SK-N-SH treated with all-trans-retinoic acid at 6 μM for 48 hours (cell line): ENCODE data around the gene BPI.

Experiments
- ARNTL ChIP-seq: fragments of 450-650 bp; formaldehyde crosslinking; IDR thresholded peaks from 2 replicates; pipeline ENCODE4 v1.5.0; 2020; ENCODE audit warnings: low read depth, mild to moderate bottlenecking, moderate library complexity, borderline replicate concordance
- OSR1 ChIP-seq: fragments of 250-450 bp; sonication (Bioruptor Pico); IDR thresholded peaks from 2 replicates; pipeline ENCODE4 v1.8.0; 2022; ENCODE audit warnings: moderate library complexity, mild to moderate bottlenecking, inconsistent platforms
- SNAI2 ChIP-seq: fragments of 250-450 bp; sonication (Bioruptor Pico); IDR thresholded peaks from 2 replicates; pipeline ENCODE4 v1.5.0; 2020; ENCODE audit warnings: mild to moderate bottlenecking, moderate library complexity
- TCF4 ChIP-seq: fragments of 250-450 bp; sonication (Bioruptor Pico); IDR thresholded peaks from 2 replicates; pipeline ENCODE4 v1.8.0; 2021; ENCODE audit warnings: mild to moderate bottlenecking, moderate library complexity, borderline replicate concordance
- ZFP3 ChIP-seq: fragments of 250-450 bp; sonication (Bioruptor Pico); IDR thresholded peaks from 2 replicates; pipeline ENCODE4 v1.5.0; 2020; ENCODE audit warnings: mild to moderate bottlenecking, moderate library complexity
- ZFP30 ChIP-seq: fragments of 450-650 bp; formaldehyde crosslinking; IDR thresholded peaks from 2 replicates; pipeline ENCODE4 v1.5.0; 2022; ENCODE audit warnings: mild to moderate bottlenecking, moderate library complexity
- ZNF565 ChIP-seq: fragments of 450-650 bp; formaldehyde crosslinking; conservative IDR thresholded peaks from 2 replicates; pipeline ENCODE4 v1.5.0; 2020; ENCODE audit warnings: low read depth, mild to moderate bottlenecking, moderate library complexity
- ZNF8 ChIP-seq: fragments of 450-650 bp; formaldehyde crosslinking; IDR thresholded peaks from 2 replicates; pipeline ENCODE4 v1.5.0; 2020; ENCODE audit warnings: mild to moderate bottlenecking, moderate library complexity
- TF ChIP-seq, protein P1 (sequence below): fragments of 250-450 bp; sonication (Bioruptor Pico); IDR thresholded peaks from 2 replicates; pipeline ENCODE4 v1.5.1; 2020; ENCODE audit warnings: low read depth, mild to moderate bottlenecking, moderate library complexity
- TF ChIP-seq, protein P2 (sequence below): fragments of 250-450 bp; sonication (Bioruptor Pico); IDR thresholded peaks from 2 replicates; pipeline ENCODE4 v1.8.0; 2020; ENCODE audit warnings: mild to moderate bottlenecking, moderate library complexity, borderline replicate concordance
- TF ChIP-seq, protein P3 (sequence below): fragments of 250-450 bp; sonication (Bioruptor Pico); IDR thresholded peaks from 2 replicates; pipeline ENCODE4 v1.5.1; 2021; ENCODE audit warnings: mild to moderate bottlenecking, moderate library complexity

DNA sequence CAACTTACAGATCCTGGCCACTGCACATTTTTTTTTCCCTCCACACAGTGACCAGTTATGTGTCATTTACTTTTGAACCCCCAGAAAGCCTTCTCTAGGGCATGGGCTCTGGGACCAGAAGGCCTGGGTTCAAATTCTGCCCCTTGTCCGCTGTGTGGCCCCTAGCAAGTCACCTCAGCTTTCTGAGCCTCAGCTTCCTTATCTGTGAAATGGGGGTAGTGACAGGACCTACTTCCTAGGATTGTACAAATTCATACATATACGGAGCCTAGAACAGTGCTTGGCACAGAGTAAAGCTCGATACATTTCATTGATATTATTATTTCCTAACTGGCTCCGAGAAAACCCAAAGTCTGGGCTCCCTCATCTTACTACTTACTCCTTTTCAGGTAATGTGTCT lies 1.6 kb downstream of the BPI start:
- TF ChIP-seq ZNF565 (no peak), ZFP30 (CRISPR knock-in tag) (no peak), ZFP3 (no peak), SNAI2 (CRISPR knock-in tag) (no peak), OSR1 (CRISPR knock-in tag) (no peak), ZNF8 (CRISPR knock-in tag) (no peak), TCF4 (CRISPR knock-in tag) (no peak), ARNTL (CRISPR knock-in tag) (no peak)
- TF ChIP-seq, protein P1, sequence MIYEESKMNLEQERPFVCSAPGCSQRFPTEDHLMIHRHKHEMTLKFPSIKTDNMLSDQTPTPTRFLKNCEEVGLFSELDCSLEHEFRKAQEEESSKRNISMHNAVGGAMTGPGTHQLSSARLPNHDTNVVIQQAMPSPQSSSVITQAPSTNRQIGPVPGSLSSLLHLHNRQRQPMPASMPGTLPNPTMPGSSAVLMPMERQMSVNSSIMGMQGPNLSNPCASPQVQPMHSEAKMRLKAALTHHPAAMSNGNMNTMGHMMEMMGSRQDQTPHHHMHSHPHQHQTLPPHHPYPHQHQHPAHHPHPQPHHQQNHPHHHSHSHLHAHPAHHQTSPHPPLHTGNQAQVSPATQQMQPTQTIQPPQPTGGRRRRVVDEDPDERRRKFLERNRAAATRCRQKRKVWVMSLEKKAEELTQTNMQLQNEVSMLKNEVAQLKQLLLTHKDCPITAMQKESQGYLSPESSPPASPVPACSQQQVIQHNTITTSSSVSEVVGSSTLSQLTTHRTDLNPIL = no peak
- TF ChIP-seq, protein P2, sequence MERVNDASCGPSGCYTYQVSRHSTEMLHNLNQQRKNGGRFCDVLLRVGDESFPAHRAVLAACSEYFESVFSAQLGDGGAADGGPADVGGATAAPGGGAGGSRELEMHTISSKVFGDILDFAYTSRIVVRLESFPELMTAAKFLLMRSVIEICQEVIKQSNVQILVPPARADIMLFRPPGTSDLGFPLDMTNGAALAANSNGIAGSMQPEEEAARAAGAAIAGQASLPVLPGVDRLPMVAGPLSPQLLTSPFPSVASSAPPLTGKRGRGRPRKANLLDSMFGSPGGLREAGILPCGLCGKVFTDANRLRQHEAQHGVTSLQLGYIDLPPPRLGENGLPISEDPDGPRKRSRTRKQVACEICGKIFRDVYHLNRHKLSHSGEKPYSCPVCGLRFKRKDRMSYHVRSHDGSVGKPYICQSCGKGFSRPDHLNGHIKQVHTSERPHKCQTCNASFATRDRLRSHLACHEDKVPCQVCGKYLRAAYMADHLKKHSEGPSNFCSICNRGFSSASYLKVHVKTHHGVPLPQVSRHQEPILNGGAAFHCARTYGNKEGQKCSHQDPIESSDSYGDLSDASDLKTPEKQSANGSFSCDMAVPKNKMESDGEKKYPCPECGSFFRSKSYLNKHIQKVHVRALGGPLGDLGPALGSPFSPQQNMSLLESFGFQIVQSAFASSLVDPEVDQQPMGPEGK (CRISPR knock-in tag) = no peak
- TF ChIP-seq, protein P3, sequence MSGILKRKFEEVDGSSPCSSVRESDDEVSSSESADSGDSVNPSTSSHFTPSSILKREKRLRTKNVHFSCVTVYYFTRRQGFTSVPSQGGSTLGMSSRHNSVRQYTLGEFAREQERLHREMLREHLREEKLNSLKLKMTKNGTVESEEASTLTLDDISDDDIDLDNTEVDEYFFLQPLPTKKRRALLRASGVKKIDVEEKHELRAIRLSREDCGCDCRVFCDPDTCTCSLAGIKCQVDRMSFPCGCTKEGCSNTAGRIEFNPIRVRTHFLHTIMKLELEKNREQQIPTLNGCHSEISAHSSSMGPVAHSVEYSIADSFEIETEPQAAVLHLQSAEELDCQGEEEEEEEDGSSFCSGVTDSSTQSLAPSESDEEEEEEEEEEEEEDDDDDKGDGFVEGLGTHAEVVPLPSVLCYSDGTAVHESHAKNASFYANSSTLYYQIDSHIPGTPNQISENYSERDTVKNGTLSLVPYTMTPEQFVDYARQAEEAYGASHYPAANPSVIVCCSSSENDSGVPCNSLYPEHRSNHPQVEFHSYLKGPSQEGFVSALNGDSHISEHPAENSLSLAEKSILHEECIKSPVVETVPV (CRISPR knock-in tag) = no peak
